DMS153 treated with DMSO at 0.1 percent for 48 hours (cell line): ENCODE data around the gene BNIP3.
"Not testable (repeated sequence)": the region's sequence is repeated elsewhere in the genome, so short reads cannot be mapped to it uniquely, and the experiment has no call there.

Experiments used
- DNase-seq: peaks from one replicate; lab custom pipeline; 2025; ENCODE audit not compliant: unreplicated experiment; lab: John Stamatoyannopoulos, UW

The BNIP3 gene

DNA sequence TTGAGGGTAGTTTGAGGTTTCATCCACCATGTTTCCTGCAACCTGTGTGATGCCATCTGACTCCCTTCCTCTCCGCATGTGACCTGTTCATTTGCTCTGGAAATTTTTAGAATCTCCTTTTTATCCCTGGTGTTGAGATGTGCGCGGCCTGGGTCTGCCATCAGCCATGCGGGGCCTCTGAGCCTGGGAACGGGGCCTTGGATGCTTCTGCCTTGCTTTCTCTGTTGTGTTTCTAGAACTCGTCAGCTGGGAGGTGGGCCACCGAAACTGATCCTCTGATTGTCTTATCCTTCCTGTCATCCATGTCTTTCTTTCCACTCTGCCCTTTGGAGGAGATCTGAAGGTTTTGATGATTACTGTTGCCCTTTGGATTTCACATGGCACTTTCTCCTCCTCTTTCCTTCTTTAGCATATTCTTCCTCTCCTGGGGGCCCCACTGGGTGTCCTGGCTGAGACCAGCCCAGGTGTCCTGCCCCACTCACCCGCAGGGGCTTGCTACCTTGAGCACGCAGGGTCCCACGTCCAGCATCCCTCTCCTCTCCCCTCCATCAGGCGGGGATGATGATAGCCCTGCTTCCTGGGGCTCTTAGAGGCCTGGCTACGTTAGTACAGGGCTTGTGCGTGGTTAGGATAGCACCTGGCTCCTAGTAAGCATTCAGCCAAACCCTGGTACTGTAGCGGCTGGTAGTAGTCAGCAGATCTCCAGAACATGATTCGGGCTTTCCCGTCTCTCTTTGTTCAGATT is 51.0 kb downstream of the BNIP3 start:
- no peak for DNase-seq

DNA sequence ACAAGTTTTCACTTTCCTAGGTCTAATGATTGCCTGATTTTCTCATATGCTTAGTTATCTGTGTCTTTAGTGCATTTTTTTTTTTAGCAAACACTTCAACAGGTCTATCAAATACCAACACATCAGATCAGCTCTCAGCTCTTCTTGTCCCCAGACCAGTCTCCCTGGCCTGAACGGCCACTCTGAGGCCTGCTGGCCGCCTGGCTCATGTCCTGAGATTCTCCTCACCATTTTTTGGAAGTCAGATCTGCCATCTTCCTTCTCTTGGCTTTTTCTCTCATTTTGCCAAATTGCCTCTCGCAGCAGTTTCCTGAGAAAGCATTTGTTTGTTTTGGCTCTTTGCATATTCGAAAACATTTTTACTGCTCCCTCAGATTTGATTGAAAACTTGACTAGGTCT is 51.6 kb downstream of the BNIP3 start:
- no peak for DNase-seq

DNA sequence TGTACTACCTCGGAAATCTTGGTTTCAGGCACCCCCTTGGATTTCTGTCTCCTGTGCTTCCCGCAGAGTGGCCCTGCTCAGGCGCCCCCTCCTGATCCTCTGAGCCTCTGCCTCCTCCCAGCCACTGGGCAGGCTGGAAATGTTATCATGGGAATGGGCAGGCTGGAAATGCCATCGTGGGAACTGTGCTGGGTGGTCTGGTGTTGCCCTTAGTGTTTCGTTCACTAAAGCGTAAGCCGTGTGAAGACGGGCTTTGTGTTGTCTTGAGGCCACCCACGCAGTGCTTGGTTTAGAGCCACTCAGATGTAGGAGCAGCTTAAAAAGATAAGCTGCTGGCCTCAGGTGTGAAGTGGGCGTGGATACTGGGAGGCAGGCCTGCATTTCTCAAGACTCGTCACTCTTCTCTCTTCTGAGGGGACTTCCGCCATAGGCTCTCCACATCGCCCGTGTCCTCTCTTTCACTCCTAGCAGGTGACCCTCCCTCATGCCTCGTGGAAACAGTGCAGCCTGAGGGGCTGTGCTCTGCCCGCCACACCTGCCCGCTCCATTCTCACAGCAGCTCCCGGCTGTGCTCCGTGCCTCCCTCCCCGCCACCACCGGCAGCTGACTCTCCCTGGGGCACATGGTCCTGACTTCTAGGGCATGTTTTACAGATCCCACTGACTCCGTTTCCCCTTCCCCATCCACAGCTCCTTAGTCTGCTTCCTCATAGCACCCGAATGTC is 52.4 kb downstream of the BNIP3 start:
- DNase-seq: no peak

DNA sequence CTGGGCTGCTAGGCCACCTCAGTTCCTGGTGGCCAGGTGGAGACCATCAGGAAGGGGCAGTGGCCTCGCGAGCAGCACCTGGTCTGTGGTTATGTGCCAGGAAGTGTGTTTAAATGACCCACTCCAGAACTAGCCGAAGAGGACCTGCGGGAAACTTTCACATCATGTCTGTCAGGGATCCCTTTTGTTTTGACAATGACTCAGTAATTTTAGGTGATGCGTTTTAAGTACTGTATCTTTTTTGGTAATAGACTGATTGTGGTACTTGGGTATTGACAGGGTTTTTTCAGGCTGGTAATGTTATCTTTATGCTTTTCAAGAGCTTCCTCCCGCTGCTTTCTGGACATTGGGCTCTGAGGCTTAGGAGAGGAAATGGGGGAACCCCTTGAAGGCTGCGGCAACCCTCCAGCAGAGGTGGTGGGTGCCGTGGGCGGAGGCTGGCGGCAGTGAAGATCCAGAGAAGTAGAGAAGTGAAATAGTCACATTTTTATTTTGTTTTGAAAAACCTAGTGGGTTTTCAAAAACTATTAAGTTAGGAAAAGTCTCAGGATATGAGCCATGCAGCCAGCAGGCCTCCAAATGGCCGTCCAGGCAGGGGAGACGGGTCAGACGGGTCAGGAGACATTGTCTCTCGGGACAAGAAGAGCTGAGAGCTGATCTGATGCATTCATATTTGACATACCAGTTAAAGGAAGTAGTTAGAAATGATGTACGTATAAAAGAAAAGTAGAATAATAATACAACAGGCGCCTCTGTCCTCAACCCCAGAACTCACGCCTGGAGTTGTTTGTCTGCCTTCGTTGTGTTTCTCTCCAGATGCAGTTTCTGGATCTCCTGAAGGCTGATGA is 53.3 kb downstream of the BNIP3 start:
- DNase-seq: no peak

GRCh38 chr10:131926743-131927595 is 54.8 kb downstream of the BNIP3 start:
- DNase-seq: no peak

- no peak for DNase-seq
These were observed 55.5 kb downstream of the BNIP3 start for GRCh38 chr10:131926253-131926652.

DNA sequence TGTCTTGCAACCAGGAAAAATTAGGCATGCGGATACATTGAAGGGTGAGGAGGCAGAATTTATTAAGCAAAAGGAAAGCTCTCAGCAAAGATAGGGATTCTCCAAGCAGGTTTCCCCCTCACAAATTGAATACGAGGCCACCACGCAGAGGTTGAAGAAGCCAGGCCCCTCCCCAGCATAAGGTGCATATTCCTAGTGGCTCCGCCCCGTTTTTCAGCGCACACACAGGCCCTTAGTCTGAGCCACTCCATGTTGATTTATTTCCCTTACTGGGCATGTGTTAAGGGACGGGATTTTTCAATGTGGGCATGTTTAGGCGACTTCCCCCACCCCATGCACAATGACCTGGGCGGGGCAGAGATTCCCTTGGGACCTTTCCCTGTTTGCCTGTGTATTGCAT is 56.0 kb downstream of the BNIP3 start:
- DNase-seq: no peak

GRCh38 chr10:131925011-131925649 is 56.6 kb downstream of the BNIP3 start:
- no peak for DNase-seq

DNA sequence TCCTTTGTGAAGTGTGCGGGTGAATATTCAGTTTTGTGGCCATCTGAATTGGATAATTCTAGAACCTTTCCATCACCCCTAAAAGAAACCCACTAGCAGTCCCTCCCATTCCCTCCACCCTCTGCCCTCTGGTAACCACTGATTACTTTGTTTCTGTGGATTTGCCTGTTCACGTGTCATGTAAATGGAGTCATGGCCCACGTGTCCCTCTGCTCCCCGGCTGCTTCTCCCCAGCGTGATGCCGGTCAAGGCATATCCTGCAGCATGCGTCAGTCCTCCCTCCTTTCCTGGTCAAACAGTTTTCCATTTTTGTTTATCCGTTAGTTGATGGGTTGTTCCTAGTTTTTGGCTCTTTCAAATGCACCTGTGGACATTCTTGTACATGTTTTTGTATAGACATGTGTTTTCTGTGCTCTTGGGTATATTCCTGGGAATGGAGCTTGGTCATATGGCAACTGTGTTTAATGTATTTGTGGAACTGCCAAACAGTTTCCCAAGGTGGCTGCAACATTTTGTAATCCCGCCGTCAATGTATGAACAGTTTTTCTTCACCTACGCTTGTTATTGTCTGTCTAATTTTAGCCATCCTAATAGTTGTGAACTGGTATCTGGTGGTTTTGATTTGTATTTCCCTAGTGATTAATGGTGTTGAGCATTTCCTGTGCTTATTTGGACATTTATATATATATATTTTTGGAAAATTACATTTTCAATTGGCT is 58.5 kb downstream of the BNIP3 start:
- no peak for DNase-seq

DNA sequence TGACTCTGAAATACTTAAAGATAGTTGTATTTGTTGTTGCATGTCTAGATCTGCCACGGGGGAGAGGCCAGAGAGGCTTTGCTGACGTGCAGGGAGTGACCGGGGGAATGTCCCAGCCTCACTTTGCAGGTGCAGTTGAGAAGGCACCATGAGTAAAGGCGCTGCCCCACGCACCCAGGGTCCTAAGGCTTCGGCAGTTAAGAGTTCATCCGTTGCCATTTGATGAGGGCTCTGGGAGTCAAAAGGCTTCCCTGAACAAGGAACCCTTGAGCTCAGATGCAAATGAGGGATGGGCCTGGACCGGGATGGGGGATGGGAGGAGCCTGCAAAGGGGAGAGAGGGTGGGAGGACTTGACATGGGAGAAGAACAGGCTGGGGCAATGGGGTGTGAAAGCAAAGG is 60.5 kb downstream of the BNIP3 start:
- no peak for DNase-seq

DNA sequence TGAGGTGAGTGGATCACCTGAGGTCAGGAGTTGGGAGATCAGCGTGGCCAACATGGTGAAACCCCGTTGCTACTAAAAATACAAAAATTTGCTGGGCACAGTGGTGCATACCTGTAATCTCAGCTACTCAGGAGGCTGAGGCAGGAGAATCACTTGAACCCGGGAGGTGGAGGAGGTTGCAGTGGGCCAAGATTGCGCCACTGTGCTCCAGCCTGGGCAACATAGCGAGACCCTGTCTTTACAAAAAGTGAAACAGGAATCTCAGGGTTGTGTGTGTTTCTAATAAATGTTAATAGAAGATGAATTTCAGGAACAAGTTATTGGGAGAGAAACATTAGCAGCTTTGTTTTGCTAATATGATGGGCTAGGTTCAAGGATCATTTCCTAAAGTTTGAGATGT is 61.0 kb downstream of the BNIP3 start:
- no peak for DNase-seq

GRCh38 chr10:131920151-131920550 is 61.6 kb downstream of the BNIP3 start:
- DNase-seq: no peak

- DNase-seq: not testable (repeated sequence)
These were observed 62.3 kb downstream of the BNIP3 start for GRCh38 chr10:131919461-131919860.
